Astrocyte of the spinal cord (primary cell): ENCODE data around the gene PHLDA2.

Experiments
- DNase-seq: peaks from one replicate; pipeline ENCODE4 v3.0.0; 2011; ENCODE audit warnings: low read depth, low spot score
- H3K4me3 ChIP-seq: 2 replicates; pipeline ENCODE4 v1.5.1; 2011; ENCODE audit warnings: low read depth, mild to moderate bottlenecking, low read length, moderate library complexity
- in situ Hi-C: cut with HindIII; loops from 2 replicates; pipeline ENCODE4 v1.10.0; 2017; ENCODE audit warnings: low sequenced_read_pairs
- TF ChIP-seq, protein P1 (sequence below): IDR thresholded peaks from 2 replicates; pipeline ENCODE4 v1.5.1; 2012; ENCODE audit warnings: low read depth, mild to moderate bottlenecking, low read length, inconsistent platforms

The PHLDA2 gene

DNA sequence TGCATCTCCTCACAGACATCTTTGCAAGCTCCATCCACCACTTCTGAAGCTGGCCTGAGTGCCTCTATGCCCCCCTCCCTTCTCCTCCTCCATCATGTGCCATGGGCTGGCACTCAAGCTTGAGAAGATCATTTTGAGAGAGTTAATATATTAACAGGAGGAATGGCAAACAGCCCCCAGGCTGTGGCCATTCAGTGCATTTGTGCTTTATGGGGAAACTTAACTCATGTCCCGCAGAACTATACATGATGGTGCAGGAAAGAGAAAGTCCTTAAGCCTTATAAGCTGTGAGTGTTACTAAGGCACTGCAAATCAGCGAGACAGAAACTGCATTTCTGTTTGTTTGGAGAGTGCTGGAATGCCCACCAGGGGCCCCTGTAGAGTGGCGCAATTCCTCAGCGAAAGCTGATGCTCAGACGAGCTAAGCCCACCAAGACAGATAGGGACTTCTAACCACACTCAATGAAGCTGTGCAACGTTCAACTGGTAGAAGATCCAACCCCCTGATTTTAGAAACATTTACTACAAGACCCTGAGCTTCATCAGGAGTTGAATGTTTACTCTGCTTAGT is 26.8 kb upstream of the PHLDA2 start:
- H3K4me3 ChIP-seq = no peak overlapping the region
- in situ Hi-C loops = no loop called here
- DNase-seq = peak; percentile 41
- TF ChIP-seq, protein P1, sequence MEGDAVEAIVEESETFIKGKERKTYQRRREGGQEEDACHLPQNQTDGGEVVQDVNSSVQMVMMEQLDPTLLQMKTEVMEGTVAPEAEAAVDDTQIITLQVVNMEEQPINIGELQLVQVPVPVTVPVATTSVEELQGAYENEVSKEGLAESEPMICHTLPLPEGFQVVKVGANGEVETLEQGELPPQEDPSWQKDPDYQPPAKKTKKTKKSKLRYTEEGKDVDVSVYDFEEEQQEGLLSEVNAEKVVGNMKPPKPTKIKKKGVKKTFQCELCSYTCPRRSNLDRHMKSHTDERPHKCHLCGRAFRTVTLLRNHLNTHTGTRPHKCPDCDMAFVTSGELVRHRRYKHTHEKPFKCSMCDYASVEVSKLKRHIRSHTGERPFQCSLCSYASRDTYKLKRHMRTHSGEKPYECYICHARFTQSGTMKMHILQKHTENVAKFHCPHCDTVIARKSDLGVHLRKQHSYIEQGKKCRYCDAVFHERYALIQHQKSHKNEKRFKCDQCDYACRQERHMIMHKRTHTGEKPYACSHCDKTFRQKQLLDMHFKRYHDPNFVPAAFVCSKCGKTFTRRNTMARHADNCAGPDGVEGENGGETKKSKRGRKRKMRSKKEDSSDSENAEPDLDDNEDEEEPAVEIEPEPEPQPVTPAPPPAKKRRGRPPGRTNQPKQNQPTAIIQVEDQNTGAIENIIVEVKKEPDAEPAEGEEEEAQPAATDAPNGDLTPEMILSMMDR = peak; percentile 33

DNA sequence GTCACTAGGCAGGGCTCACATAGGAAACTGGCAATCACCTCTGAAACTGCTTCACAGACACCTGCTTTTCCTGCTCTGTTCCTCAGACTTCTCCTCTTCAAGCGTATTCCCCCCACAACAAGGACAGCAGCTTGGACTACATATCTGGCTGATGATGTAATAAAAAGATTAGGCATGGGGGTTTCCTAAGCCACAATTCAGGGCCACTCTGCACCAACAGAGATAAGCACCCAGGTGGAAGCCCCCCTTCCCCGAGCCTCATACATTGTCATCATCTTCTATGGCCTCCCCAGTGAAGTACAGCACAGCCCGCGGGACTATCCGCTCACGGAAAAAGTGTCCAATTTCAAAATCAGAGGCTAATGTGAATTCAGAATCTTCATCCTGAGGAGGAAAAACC is 25.0 kb upstream of the PHLDA2 start:
- no peak for DNase-seq
- TF ChIP-seq, protein P1 = no peak
- in situ Hi-C loops = no loop called here
- no peak overlapping the region for H3K4me3 ChIP-seq

DNA sequence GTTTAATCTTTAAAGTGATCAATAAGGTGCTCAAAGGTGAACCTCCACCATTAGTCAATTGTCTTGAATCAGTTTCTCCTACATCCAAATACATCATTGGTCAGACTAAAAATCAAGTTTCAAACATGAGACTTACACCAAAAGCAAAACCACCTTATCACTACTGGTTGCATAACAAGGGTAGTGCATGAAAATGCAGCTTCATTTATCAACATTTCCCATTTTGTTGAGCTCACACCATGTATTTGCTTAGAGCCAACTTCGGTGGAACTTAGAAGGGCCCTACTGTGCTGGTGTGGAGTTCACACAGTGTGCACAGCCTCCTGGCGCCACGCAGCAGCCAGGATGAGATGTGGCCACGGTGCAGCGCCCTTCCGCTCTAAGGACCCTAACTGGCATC is 23.1 kb upstream of the PHLDA2 start:
- in situ Hi-C loops = no loop called here
- no peak overlapping the region for H3K4me3 ChIP-seq
- TF ChIP-seq, protein P1 = no peak
- DNase-seq = no peak

DNA sequence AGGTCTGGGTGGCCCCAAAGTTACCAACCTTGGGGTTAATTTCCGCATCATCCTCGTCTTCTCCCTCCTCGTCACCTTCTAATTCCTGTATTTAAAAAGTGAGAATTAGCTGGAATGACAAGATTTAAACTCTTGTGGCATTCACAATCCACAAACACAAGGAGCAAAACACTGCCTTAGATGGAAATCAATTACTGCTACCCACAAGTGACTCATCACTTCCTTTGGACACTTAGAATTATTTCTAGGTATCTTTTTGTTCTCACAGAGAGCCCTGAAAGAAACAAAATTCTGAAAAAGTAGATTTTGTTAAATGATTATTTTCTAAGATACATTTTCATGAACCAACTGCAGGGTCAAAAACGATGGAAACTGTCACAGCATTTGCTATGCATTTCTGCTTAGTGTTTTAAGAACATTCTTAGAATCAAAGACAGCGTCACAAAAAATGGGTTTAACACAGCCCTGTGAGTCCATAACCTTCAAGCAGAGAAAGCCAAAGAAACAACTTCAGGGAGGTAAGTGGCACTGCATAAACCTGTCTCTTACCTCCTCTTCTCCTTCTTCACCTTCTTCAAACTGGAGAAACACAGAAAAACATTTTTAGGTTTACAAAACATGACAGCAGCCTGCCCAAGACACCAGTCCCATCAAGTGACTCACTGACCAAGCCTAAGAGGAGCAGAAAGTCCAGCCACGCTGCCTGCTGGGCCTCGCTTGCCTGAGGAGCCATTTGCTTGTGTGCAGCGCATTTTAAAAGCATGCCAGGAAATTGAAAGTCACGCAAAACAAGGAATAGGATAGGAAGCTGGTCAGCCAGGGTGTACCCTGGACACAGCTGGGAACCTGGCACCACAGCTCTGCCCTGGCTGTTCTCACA is 22.3 kb upstream of the PHLDA2 start:
- peak; percentile 84 for DNase-seq
- in situ Hi-C loops = no loop called here
- TF ChIP-seq, protein P1 = no peak
- no peak overlapping the region for H3K4me3 ChIP-seq

DNA sequence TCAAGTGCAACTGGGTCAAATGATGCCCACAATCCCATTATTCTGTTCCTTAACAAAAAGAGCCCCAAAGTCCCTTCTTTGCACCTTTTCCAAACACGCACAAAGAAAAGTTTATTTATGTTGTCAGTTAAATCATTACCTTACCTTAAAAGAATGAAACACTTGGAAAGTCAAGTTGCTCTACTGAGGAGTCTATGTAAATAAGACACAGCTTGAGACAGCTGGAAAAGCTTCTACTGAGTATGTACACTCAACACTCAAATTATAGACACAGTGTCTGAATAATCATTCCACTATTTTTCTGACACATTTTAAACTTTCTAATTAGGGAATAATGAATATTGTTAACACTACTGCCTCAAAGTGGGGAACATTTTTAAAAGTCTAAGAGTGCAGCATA is 21.6 kb upstream of the PHLDA2 start:
- TF ChIP-seq, protein P1 = no peak
- no peak overlapping the region for H3K4me3 ChIP-seq
- peak; percentile 54 for DNase-seq

DNA sequence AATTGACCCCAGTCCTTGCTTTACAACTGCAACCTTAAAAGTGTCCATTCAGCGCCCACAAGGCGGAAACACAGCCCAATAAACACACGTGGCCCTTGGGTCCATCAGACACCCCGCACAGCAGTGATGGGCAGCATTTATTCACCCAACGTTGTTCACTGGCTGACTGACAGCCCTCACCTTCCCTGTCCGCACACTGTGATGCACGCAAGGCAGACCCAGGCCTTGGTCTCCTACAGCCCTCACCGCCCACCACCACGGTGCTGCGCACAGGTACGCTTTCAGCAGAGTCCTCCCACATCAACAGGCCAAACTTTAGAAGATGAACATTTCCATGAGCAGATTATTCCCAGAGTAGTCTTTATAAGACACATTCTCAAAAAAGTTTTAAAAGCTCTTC is 20.7 kb upstream of the PHLDA2 start:
- DNase-seq = no peak
- TF ChIP-seq, protein P1 = no peak
- H3K4me3 ChIP-seq = no peak overlapping the region
- in situ Hi-C loops = no loop called here

More for the DNA sequence above, 21.6 kb upstream of the PHLDA2 start:
- in situ Hi-C loops = no loop called here
